Measurements from ENCODE around the gene PLPP2. TPM values are rescaled to one million over a fixed set of nuclear protein-coding genes. Genes with fewer than 3 reads are reported as not detected.

PLPP2 gene
- total RNA-seq, 3 donors from 2014 or later: 0.40 to 0.63 (median 0.61) TPM

DNA sequence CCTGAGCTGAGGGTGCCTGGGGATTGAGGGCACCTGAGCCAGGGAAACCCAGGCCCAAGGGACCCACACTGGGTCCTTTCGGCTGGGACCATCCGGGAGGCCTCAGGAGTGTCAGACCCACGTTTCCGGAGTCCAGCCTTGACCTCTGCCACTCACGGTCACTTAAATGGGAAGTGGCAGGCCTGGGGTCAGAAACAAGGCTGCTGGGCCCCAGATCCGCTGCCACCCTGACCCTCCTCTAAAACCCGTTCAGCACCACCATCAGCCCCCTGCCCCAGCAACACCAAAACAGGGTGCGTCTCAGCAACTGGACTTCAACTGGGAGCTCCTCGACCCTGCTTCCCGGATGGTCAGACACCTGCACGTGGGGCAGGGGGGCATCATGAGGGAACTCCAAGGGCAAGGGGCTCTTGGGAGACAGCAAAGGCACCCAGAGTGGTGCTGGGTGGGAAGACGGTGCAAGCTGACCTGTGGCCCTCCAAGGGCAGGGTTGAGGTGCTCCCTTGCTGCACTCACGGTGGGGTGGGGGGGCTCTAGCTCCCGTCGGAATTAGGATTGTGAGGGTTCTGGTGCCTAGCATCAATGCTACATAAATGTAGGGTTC, 1.2 kb upstream of the PLPP2 start:
- peaks cover 60% of the 10 kb centered on the region for H3K27me3 Mint-ChIP-seq (ENCODE audit: low read depth)
- peaks cover 11% of the 10 kb centered on the region for H3K4me1 Mint-ChIP-seq (ENCODE audit: low read depth)
- ATAC-seq (no peak), DNase-seq (no peak)
- H3K4me3 Mint-ChIP-seq: no peak overlapping the region
- no peaks in the 10 kb centered on the region for H3K9me3 Mint-ChIP-seq
- no peaks in the 10 kb centered on the region for H3K36me3 Mint-ChIP-seq (ENCODE audit: insufficient read depth)

DNA sequence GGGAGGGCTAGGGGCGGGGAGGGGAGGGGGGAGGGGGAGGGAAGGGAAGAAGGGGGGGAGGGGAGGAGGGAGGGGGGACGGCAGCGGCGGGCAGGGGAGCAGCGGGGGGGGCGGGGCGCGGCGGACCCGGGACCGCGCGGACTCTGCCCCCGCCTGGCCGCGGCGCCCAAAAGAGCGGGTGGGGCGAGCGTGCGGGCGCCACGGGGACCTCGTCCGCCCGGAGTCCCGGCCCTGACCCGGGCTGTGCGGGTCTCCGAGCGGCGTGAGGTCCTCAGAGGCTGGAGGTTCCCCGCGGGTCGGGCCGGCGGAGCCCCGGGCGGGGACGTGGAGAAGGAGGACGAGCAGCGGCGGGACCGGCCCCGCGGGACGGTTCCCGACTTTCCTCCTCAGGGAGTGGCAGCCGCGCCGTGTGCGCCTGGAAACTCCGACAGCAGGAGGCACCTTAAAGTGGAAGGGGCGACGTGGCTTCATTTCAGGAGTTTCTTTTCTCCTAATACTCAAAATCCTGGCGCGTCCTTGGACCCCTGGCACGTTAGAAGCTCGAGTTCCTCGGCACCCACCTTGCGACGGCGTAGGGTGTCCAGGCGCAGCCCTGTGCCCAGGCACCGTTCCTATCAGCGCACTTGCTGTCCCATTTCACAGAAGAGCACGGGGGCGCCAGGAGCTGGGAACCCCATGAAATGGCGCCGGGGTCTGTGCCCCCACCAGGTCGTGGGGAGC, 518 bp upstream of the PLPP2 start:
- no peaks in the 10 kb centered on the region for H3K9me3 Mint-ChIP-seq
- no peak overlapping the region for H3K4me3 Mint-ChIP-seq

DNA sequence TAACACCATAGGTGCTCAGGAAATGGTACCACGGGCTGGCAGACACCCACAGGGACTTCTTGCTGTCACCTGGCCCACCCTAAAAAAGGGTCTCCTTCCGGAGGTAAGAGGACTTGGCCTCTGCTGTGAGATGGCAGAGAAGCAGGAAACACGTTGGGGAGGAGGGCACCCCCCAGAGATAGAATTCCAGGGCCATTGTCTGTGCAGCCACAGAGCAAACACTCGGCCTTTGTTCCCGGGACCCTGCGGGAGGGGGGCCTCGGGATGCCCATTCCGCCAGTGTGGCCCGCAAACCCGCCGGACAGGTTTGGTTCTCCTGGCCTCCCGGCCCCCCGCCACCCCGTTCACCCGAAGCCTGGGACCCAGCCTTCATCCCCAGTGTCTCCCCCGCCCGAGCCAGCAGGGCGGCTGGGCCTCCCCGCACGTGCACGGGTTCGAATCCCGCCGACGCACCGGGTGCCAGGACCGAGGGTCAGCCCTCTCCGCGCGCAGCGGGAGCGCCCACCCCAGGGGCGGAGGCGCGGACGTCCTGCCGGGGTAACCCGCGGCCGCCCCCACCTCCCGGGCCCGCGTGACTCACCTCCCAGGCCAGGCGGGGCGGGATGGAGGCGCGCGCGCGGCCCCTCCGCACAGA, 714 bp downstream of the PLPP2 start:
- H3K36me3 Mint-ChIP-seq (ENCODE audit: insufficient read depth): no peaks in the 10 kb centered on the region
- H3K4me3 Mint-ChIP-seq: peak overlapping the region; percentile 57
- peaks cover 53% of the 10 kb centered on the region for H3K27me3 Mint-ChIP-seq (ENCODE audit: low read depth)
- no peaks in the 10 kb centered on the region for H3K9me3 Mint-ChIP-seq
- ATAC-seq (peak; percentile 55 to 56), DNase-seq (no peak)
- H3K4me1 Mint-ChIP-seq (ENCODE audit: low read depth): peaks cover 11% of the 10 kb centered on the region

More for the DNA sequence above, 518 bp upstream of the PLPP2 start:
- H3K27me3 Mint-ChIP-seq (ENCODE audit: low read depth): peaks cover 60% of the 10 kb centered on the region
- H3K36me3 Mint-ChIP-seq (ENCODE audit: insufficient read depth): no peaks in the 10 kb centered on the region
- DNase-seq (no peak), ATAC-seq (no peak)
- H3K4me1 Mint-ChIP-seq (ENCODE audit: low read depth): peaks cover 11% of the 10 kb centered on the region

DNA sequence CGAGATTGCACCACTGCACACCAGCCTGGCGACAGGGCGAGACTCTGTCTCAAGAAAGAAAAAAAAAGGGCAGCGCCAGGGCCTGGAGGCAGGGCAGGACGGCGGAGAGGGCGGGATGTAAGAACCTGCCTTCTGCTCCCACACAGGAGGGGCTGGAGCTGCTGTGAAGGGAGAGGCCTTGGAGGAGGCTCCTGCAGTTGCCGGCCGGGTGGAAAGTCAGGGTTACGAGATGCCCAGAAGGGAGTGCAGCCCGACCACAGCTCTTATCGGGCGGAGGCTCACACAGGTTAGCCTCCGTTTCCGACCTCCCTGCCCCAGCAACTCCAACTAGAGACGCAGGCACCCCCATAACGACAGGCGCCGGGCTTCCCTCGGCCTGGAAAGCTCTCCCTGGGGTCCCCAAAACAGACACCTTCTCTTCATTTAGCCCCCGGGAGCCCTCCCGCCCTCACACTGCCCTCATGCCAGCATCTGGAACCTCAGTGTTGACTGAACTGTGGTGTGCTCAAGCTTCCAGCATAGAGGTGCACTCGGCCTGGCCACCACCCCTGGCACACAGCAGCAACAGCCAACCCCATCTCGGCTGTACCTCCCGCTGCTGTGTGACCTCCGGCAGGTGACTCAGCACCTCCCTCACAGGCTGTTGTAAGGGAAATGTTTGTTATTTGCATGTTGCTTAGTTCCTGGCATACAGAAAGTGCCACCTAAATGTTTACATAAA, 1.4 kb downstream of the PLPP2 start:
- H3K9me3 Mint-ChIP-seq: no peaks in the 10 kb centered on the region
- H3K4me3 Mint-ChIP-seq: peak overlapping the region; percentile 57
- DNase-seq (no peak), ATAC-seq (peak; percentile 66 to 68)
- H3K36me3 Mint-ChIP-seq (ENCODE audit: insufficient read depth): no peaks in the 10 kb centered on the region
- peaks cover 11% of the 10 kb centered on the region for H3K4me1 Mint-ChIP-seq (ENCODE audit: low read depth)
- peaks cover 52% of the 10 kb centered on the region for H3K27me3 Mint-ChIP-seq (ENCODE audit: low read depth)

DNA sequence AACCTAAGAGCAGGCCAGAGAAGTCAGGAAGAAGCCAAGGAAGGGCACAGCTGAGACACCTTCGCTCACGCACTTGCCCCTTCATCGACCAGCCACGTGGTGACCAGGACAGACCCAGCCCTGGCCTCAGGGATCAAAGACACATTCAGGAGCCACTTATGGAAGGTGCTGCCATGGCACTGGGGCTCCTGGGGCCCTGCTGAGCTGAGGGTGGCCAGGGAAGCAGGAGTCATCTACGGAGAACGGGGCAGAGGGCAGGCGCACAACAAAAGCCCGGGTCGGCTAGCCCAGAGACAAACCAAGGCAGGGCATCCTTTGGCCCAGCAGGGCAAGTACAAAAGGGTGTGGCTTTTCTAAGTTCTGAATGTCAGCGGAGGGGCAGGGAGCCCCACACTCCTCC, 2.3 kb downstream of the PLPP2 start:
- no peak overlapping the region for H3K4me3 Mint-ChIP-seq
- H3K27me3 Mint-ChIP-seq (ENCODE audit: low read depth): peaks cover 46% of the 10 kb centered on the region
- H3K36me3 Mint-ChIP-seq (ENCODE audit: insufficient read depth): no peaks in the 10 kb centered on the region
- H3K4me1 Mint-ChIP-seq (ENCODE audit: low read depth): peaks cover 5% of the 10 kb centered on the region
- ATAC-seq: no peak
- H3K9me3 Mint-ChIP-seq: no peaks in the 10 kb centered on the region
- no peak for DNase-seq

DNA sequence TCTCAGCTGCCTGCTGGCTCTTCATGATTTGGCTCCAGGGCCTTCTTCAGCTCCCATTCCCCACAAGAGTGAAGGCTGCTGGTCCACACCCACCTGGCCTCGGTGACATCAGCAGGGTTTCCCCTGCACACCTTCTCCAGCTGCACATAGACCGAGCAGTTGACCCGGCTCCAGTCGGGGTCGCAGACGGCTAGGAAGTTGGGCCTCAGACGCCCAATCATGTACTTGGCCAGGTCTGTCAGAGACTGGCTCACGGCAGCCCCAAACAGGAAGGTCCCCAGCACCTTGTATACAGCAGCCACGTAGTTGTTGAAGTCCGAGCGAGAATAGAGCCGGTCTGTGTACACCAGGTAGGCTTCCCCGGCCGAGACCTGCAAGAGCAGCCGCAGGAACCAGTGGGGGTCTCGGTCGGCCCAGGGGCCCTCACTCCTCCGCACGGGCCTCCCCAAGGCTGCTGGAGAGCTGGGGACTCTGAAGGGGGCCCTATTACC, 3.8 kb downstream of the PLPP2 start:
- DNase-seq (no peak), ATAC-seq (no peak)
- Mint-ChIP-seq H3K4me1 (ENCODE audit: low read depth) (peaks cover 5% of the 10 kb centered on the region), H3K27me3 (ENCODE audit: low read depth) (peaks cover 32% of the 10 kb centered on the region), H3K9me3 (no peaks in the 10 kb centered on the region), H3K36me3 (ENCODE audit: insufficient read depth) (no peaks in the 10 kb centered on the region), H3K4me3 (no peak overlapping the region)

DNA sequence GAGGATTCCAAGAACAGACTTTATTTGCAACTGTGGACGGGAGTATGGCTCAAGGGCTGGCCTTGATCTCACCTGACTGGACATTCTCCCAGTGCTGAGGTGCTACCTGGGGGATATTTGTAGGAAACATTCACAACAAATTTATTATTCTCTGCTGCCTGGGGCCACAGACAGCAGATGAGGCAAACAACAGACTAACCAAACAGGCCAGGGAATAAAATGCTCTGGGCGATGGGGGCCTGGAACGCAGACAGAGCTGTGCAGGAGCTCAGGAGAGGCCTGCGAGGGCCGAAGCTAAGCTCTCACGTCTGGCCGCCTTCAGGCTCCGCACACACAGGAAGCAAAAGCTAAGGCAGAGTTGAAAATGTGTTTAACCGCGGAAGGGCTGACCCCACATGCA, 7.8 kb downstream of the PLPP2 start:
- H3K4me1 Mint-ChIP-seq (ENCODE audit: low read depth): no peaks in the 10 kb centered on the region
- H3K4me3 Mint-ChIP-seq: no peak overlapping the region
- H3K27me3 Mint-ChIP-seq (ENCODE audit: low read depth): peaks cover 27% of the 10 kb centered on the region
- H3K9me3 Mint-ChIP-seq: no peaks in the 10 kb centered on the region
- H3K36me3 Mint-ChIP-seq (ENCODE audit: insufficient read depth): no peaks in the 10 kb centered on the region
- DNase-seq (no peak), ATAC-seq (no peak)

DNA sequence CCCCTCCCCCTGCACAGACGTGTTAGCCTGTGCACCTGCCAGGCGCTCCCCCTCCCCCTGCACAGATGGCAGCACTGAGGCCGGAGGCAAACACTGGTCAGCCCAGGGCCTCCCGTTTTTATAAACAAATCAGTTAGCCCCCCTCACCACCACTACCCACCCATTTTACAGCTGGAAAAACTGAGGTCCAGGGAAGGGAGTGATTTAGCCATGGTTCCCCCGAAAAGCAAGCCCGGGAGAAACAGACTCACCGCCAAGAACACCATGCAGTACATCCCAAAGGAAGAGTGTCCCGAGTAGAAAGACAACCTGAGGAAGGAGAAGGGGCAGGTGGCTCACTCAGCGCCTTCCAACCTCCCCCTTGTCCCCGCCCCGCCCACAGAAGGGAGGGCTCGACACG, 8.7 kb downstream of the PLPP2 start:
- no peak for ATAC-seq
- peaks cover 28% of the 10 kb centered on the region for H3K27me3 Mint-ChIP-seq (ENCODE audit: low read depth)

DNA sequence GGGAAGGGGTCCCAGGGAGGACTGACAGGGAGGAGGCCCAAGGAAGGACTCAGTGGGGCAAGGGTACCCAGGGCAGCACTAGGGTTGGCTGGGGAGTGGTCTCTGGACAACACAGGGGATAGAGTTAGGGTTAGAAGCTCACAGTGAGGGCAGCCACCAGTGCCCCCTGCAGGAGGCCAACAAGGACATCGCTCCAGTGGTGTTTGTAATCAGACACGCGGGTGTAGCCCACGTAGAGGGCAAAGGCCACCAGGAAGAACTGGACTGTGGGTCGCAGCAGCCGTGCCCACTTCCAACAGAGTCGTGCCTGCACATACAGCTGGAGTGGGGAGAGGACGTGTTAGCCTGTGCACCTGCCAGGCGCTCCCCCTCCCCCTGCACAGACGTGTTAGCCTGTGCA, 9.2 kb downstream of the PLPP2 start:
- no peaks in the 10 kb centered on the region for H3K9me3 Mint-ChIP-seq
- no peaks in the 10 kb centered on the region for H3K4me1 Mint-ChIP-seq (ENCODE audit: low read depth)
- H3K27me3 Mint-ChIP-seq (ENCODE audit: low read depth): peaks cover 32% of the 10 kb centered on the region
- ATAC-seq (no peak), DNase-seq (no peak)
- no peaks in the 10 kb centered on the region for H3K36me3 Mint-ChIP-seq (ENCODE audit: insufficient read depth)
- H3K4me3 Mint-ChIP-seq: no peak overlapping the region

More for the DNA sequence above, 8.7 kb downstream of the PLPP2 start:
- H3K36me3 Mint-ChIP-seq (ENCODE audit: insufficient read depth): no peaks in the 10 kb centered on the region
- H3K4me3 Mint-ChIP-seq: no peak overlapping the region
- DNase-seq: no peak
- H3K9me3 Mint-ChIP-seq: no peaks in the 10 kb centered on the region
- no peaks in the 10 kb centered on the region for H3K4me1 Mint-ChIP-seq (ENCODE audit: low read depth)

DNA sequence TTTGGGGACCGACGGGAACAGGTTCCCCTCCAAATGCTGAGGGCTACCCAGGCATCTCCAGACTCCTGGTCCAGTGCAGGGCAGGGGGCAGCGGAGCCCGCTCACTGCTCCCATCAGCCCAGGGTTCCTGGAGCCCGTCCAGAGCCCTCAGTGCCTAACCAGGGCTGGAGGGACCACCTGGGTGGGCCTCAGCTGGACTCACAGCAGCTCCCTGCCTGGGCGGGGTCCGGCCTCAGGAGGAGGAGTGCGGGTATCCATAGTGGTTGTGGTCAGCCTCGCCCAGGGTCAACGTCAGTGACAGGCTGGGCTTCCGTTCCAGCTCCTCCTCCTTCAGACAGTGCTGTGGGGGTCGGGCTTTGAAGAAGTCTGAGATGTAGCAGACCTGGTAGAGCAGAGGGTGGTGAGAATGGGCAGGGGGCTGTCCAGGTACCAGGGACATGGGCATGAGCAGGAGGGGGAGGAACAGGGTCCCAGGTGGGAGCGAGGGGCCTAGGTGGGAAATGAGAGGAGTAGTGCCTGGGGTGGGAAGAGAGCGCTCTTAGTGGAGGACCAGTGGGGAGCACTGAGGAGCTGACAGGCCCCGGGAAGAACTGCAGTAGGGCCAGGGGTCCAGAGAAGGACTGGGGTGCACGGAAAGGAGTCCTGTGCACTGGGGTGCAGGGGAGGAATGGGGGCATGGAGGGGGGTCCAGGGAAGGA, 9.9 kb downstream of the PLPP2 start:
- DNase-seq: no peak

DNA sequence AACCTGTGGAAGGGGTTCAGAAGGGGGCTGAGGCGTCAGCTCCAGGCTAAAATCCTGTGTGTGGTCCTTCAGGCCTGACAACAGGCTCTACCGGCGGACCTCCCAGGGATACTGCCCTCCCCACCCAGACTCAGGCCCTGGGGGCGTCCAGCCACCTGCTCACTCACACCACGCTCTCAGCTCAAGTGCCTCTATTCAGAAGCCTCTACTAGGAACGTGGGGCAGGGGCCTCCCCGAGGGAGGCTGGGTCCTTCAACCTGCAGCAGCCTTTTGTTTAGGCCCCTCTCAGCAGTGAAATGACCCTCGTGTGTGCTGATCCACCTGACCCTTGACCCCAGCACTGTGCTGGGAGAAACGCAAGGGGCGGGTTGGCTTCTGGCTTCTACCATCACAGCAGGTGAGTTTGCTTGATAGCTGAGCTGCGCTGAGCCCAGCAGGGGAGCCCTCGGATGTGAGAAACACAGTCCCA, 10.6 kb downstream of the PLPP2 start:
- Mint-ChIP-seq H3K36me3 (ENCODE audit: insufficient read depth) (no peaks in the 10 kb centered on the region), H3K4me1 (ENCODE audit: low read depth) (no peaks in the 10 kb centered on the region), H3K4me3 (no peak overlapping the region), H3K27me3 (ENCODE audit: low read depth) (peaks cover 40% of the 10 kb centered on the region), H3K9me3 (no peaks in the 10 kb centered on the region)
- no peak for ATAC-seq
- DNase-seq: no peak

More for the DNA sequence above, 9.9 kb downstream of the PLPP2 start:
- Mint-ChIP-seq H3K27me3 (ENCODE audit: low read depth) (peaks cover 36% of the 10 kb centered on the region), H3K4me3 (no peak overlapping the region), H3K36me3 (ENCODE audit: insufficient read depth) (no peaks in the 10 kb centered on the region), H3K9me3 (no peaks in the 10 kb centered on the region), H3K4me1 (ENCODE audit: low read depth) (no peaks in the 10 kb centered on the region)
- no peak for ATAC-seq

DNA sequence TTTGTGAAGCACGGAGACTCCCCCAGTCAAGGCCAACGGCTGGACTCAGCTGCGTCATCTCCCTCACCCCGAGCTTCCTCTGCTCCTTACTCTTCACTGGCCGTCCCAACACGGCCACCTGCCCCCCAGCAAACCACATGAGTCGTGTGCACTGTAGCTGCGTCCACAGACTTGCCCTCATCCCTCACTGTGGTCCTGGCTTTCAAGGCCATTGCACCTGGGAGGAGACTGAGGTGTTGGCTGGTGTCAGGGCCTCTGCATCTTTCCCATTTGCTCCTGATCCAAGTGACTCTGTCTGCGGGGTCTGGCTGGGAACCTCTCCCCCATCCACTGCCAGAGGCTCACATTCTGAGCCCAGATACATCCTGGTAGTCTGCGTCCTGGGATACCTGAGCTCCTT, 11.5 kb downstream of the PLPP2 start:
- Mint-ChIP-seq H3K4me1 (ENCODE audit: low read depth) (no peaks in the 10 kb centered on the region), H3K36me3 (ENCODE audit: insufficient read depth) (no peaks in the 10 kb centered on the region), H3K4me3 (no peak overlapping the region), H3K27me3 (ENCODE audit: low read depth) (peaks cover 47% of the 10 kb centered on the region), H3K9me3 (no peaks in the 10 kb centered on the region)
- DNase-seq (no peak), ATAC-seq (no peak)

DNA sequence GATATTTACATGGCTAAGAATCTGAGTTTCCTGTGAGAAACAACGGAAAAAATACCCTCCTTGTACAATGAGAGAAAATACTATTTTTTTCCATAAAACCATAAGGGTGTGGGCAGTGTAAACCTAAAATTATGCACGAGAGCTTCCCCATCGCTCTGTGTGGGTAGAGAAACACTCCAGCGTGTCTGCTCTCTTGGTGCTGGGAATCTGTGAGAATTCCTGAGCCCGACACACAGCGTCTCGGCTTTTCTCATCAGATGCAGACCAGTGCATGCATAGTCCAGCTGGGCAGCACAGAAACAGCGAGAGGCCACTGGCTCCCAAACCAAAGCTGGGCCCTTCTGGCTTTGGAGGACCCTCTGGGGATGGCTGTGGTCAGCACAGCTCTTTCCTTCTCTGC, 12.0 kb downstream of the PLPP2 start:
- Mint-ChIP-seq H3K4me3 (no peak overlapping the region), H3K9me3 (no peaks in the 10 kb centered on the region), H3K36me3 (ENCODE audit: insufficient read depth) (no peaks in the 10 kb centered on the region), H3K27me3 (ENCODE audit: low read depth) (peaks cover 45% of the 10 kb centered on the region), H3K4me1 (ENCODE audit: low read depth) (no peaks in the 10 kb centered on the region)
- no peak for ATAC-seq
- no peak for DNase-seq

Data from activated T-cell treated with anti-CD3 and anti-CD28 coated beads, Interleukin-2, amount 50 U/mL, for 4 hours (primary cell).